Fibroblast of lung (primary cell): ENCODE measurements around the gene RFESD.

ENCODE experiments used
- CTCF ChIP-seq, 2 donors: IDR thresholded peaks in 1 of 2; conservative IDR thresholded peaks in 1 of 2; 1 replicate in 1 of 2; 2 replicates in 1 of 2; pipeline ENCODE4 v1.5.1; 2011 to 2012; ENCODE audit warnings: low read length in 2 of 2, control low read depth in 1 of 2, inconsistent platforms in 1 of 2, low read depth in 1 of 2, mild to moderate bottlenecking in 1 of 2
- EZH2 ChIP-seq: IDR thresholded peaks from 2 replicates; pipeline ENCODE4 v1.5.1; 2012; ENCODE audit warnings: low read length, control low read depth, mild to moderate bottlenecking; ENCODE audit errors: missing control alignments

- TF ChIP-seq CTCF (conservative IDR thresholded peaks at IDR 0.05 in 1 of 2, IDR thresholded peaks at IDR 0.05 in 1 of 2; ENCODE audit: low read depth in 1 of 2, low read length in 2 of 2) (no peak), EZH2 (no peak)
Measured at GRCh38 chr5:95624368-95624767, 22.2 kb upstream of the RFESD start.
